Stimulated activated CD4-positive, alpha-beta T cell treated with anti-CD3 and anti-CD28 coated beads, TNF-alpha, amount 100 ng/mL, for 24 hours (primary cell): Measurements from ENCODE around the gene SCGB1D4.

Source experiments
- DNase-seq, 3 experiments: peaks; one replicate each; pipeline ENCODE4 v3.0.0-alpha.2; 2020; ENCODE audit warnings: low read depth in 3 of 3

The SCGB1D4 gene

GRCh38 chr11:62273789-62274275 lies 25.0 kb downstream of the SCGB1D4 start:
- DNase-seq, result no peak

DNA sequence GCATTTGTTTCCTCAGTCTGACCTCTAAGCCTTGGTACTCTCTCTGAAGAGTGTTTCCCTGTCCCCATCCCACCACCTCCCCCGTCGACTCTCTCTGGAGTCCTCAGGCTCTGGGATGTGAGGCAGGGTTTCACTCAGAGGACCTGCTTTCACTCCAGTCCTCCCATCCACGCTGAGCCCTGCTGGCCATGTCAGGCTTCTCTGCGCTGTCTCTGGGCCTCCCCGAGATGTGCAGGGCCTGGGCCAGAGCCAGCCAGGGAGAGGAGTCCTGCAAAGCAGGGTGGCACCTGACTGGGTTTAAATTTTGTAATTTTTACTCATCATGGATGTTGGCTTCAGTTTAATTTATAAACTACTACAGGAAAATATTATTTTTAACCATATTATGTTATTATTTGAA lies 25.6 kb downstream of the SCGB1D4 start:
- no peak for DNase-seq

DNA sequence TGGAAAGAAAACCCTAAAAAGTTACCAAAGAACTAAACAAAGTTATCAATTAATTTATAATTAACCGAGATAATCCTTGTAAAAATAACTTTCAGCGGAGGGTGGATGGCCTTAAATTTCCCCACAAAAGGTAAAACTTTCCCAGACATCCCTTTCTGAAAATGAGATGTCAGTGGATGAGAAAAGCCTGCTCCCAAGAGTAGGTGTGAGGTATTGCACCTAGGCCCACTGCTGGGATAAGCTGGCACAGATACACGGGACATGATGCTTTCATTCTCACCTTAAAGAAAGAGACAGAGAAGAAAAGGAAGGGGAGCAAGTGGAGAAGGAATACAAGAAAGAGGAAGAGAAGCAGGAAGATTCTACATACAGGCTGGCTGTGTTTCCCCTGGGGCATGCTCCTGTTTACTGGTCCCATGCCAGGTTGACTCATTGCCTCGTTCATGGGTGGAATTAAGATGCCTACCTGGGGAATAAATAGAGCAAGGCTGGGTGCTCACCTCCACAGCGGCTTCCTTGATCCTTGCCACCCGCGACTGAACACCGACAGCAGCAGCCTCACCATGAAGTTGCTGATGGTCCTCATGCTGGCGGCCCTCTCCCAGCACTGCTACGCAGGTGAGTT lies 29.1 kb downstream of the SCGB1D4 start, which contains the start of gene SCGB2A2:
TSS of gene SCGB2A2 (plus strand) at position 505 of the 625 bp plus-strand sequence. CDS start at position 564, 59 bp downstream.
- DNase-seq, result no peak

- no peak for DNase-seq
Measured at GRCh38 chr11:62267576-62267975, 31.3 kb downstream of the SCGB1D4 start.

DNA sequence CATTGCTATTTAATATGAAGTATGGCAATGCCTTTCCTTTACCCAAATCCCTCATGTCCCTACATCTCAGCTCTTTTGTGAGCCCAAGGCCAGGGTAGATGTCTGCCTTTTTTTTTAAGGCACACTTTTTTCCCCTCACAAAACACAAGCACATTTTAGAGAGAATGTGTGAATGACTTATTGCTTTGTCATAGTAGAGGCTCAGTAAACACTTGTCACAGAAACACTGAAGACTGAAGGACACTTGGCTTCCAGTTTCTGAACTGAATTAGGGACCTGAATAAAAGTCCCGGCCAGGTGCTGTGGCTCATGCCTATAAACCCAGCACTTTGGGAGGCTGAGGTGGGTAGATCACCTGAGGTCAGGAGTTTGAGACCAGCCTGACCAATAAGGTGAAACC lies 31.8 kb downstream of the SCGB1D4 start:
- DNase-seq, result no peak

- peak in 1 of 3 experiments; percentile 5 for DNase-seq
Measured at GRCh38 chr11:62266558-62266957, 32.3 kb downstream of the SCGB1D4 start.

GRCh38 chr11:62264004-62264403 lies 34.9 kb downstream of the SCGB1D4 start:
- DNase-seq, result no peak

DNA sequence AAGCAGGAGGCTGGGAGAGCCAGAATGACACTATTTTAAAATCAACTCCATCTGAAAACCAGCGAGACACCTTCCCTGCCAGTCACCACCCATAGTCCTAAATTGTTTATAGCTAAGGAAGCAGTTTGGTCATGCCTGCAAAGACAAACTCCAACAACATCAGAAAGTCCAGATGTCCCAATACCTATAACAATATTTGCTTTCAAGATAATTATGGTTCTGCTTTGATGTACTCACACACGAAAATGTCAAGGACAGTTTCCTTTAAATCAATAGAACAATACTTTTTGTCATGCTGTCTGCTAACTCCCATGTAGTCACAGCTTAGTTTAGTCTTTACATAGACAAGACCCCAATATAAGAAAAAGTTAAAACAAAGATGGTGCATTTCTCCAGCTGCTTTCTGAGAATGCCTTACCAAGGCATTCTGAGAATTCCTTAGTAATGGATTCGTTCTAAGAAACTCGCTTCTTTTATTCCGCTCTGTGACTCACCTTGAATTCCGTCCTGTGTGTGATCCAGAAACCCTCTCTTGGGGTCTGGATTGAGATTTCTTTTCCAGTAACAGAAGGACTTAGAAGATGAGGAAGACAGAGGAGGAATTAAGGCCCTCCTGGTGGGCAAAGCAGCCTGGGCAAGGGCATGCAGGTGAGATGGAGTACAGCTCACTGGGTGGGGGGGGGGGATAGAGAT lies 38.5 kb downstream of the SCGB1D4 start:
- DNase-seq, result no peak

GRCh38 chr11:62256281-62256680 lies 42.6 kb downstream of the SCGB1D4 start:
- no peak for DNase-seq

GRCh38 chr11:62253999-62254542 lies 44.8 kb downstream of the SCGB1D4 start:
- DNase-seq, result no peak

- no peak for DNase-seq
Measured at GRCh38 chr11:62251698-62252097, 47.2 kb downstream of the SCGB1D4 start.
